ENCODE data around the gene RNF214. TPM values are rescaled to one million over a fixed set of nuclear protein-coding genes. Genes with fewer than 3 reads are reported as not detected.

The RNF214 gene
- polyA plus RNA-seq, 1 experiment, result 15.1 TPM

DNA sequence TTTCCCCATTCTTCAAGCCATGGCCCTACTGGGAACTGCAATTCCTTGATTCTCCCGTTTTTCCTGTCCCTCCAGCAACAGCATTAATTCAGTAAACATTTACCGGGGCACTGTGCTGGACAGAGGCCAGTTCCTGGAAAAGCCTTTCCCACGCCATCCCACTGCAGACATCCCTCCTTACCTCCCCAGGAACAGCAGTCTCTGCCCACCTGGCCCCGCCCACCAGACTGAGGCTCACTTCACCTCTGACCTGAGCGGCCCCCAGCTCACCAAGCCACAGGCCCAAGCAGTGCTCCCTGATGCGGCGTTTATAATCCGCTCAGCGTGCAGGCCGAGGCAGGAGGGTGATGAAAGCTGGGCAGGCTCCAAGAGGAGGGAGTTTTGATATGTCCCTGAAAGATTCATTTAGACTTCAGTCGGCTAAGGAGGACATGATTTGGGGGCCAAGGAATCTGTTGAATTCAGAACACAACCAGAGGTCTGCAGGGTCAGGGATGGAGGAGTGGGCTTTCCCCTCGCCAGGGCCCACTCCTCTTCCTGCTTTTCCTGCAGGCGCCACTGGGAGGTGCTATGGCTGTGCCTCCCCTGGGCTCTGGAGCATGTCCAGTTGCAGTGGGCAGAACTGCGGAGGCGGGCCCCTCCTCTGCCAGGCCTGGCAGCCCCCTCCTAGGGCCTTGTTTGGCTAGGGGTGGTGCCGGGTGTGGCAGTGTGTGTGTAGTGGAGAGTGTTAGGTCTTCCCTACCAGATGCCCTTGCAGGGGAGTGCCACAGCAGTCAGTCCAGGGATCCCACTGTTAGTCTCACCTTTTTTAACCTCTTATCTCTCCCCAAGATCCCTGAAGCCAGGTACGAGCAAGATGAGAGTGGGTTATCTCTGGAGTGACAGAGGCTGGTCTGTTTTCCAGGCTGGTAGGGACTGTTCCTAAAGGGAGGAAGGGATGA, 34.7 kb upstream of the RNF214 start:
- Histone ChIP-seq H3K4me3 (ENCODE audit: low read depth, low read length) (peak overlapping the region; percentile 88), H3K9me3 (ENCODE audit: control insufficient read depth, insufficient read depth, low read length) (no peaks in the 10 kb centered on the region; the same call in 1 of the 2 replicates), H3K27me3 (ENCODE audit: control insufficient read depth, insufficient read depth, low read length) (no peaks in the 10 kb centered on the region), H3K27ac (ENCODE audit: low read depth, low read length) (peak overlapping the region; percentile 96)
- ChIA-PET POLR2A (interaction anchor here (0.6 to 2.4 kb wide), 5 partner anchors 9 to 24 kb away, joined by 3 to 15 read pairs (median 3); no protein-coding TSS in a partner anchor), CTCF (interaction anchor here (0.6 to 2.9 kb wide), 10 partner anchors 13 to 34 kb away, joined by 3 to 11 read pairs (median 4); partner anchors contain the start of gene SIDT2)
- DNase-seq (ENCODE audit: low read depth, low spot score), result no peak
- peak; percentile 70 for TF ChIP-seq CTCF (IDR thresholded peaks at IDR 0.05; ENCODE audit: low read depth, low read length)

- TF ChIP-seq CTCF (IDR thresholded peaks at IDR 0.05; ENCODE audit: low read depth, low read length), result no peak
- H3K27ac ChIP-seq (ENCODE audit: low read depth, low read length), result peak overlapping the region; percentile 96
- peak overlapping the region; percentile 88 for H3K4me3 ChIP-seq (ENCODE audit: low read depth, low read length)
- DNase-seq (ENCODE audit: low read depth, low spot score), result no peak
- H3K27me3 ChIP-seq (ENCODE audit: control insufficient read depth, insufficient read depth, low read length), result no peaks in the 10 kb centered on the region
- ChIA-PET CTCF (interaction anchor here (0.9 to 2.0 kb wide), 4 partner anchors 24 to 30 kb away, joined by 3 to 4 read pairs (median 3); no protein-coding TSS in a partner anchor), POLR2A (interaction anchor here (0.6 to 2.4 kb wide), 4 partner anchors 15 to 60 kb away, joined by 3 to 15 read pairs (median 5); no protein-coding TSS in a partner anchor)
- H3K9me3 ChIP-seq (ENCODE audit: control insufficient read depth, insufficient read depth, low read length), result no peaks in the 10 kb centered on the region; the same call in 1 of the 2 replicates
Measured at GRCh38 chr11:117198613-117199012, 33.9 kb upstream of the RNF214 start.

GRCh38 chr11:117199053-117199915, 33.2 kb upstream of the RNF214 start, which contains the start of gene TAGLN:
Gene TAGLN (plus strand): TSS chr11:117199370. CDS start chr11:117203014, 3,644 bp downstream.
- CTCF ChIA-PET, result interaction anchor here (0.6 to 2.0 kb wide), 4 partner anchors 23 to 29 kb away, joined by 3 to 4 read pairs (median 4); no protein-coding TSS in a partner anchor
- H3K4me3 ChIP-seq (ENCODE audit: low read depth, low read length), result peak within 1 kb of the TSS; percentile 88
- TF ChIP-seq CTCF (IDR thresholded peaks at IDR 0.05; ENCODE audit: low read depth, low read length), result no peak
- peak; percentile 91 for DNase-seq (ENCODE audit: low read depth, low spot score)
- no peaks in the 10 kb centered on the region; the same call in 1 of the 2 replicates for H3K9me3 ChIP-seq (ENCODE audit: control insufficient read depth, insufficient read depth, low read length)
- H3K27ac ChIP-seq (ENCODE audit: low read depth, low read length), result peak within 1 kb of the TSS; percentile 96
- H3K27me3 ChIP-seq (ENCODE audit: control insufficient read depth, insufficient read depth, low read length), result no peaks in the 10 kb centered on the region
- POLR2A ChIA-PET, result interaction anchor here (0.6 to 2.6 kb wide), 6 partner anchors 19 to 61 kb away, joined by 4 to 15 read pairs (median 6); partner anchors contain the start of genes PAFAH1B2 and SIDT2

DNA sequence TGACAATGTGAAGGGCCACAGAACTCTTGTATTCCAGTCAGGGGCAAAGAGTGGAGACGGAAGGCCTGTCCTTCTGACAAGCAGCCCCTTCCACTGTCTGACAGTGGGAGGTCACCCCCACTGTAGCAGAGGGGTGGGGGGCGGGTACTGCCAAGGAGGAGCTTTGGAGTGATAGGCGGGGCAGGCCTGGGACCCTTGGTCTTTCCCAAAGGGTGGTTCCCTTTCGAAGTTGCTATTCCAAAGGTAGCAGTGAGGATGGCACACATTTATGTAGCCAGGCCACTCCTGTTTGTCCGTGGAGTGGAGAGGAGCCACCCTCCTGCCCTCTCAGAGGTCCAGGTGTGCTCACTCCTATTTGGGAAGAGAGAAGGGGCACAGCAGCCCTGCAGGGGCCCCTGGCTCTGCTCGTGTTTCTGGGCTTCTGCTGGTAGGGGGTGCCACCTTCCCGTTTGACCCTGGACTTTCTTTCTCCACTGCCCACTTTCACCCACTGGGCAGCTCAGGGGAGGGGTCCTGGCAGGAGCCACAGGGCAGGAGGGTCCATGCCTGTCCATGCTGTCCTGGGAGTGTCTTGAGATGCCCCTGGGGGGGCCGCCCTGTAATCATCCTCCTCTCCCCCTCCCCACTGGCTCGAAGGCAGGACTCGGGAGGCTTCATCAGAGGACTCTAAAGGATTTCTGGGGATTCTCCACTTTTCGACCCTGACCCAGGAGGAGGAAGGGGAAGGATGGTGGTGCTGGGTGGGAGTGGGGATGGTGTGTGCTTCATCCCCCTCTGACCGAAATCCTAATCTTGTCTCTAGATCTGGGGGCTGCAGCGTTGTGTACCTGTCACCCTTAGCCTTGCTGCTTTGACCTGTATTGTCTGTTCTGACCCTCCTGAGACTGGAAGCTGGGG, 32.3 kb upstream of the RNF214 start:
- CTCF ChIA-PET, result interaction anchor here (0.6 to 1.3 kb wide), 2 partner anchors 19 to 30 kb away, joined by 3 to 4 read pairs; no protein-coding TSS in a partner anchor
- Histone ChIP-seq H3K9me3 (ENCODE audit: control insufficient read depth, insufficient read depth, low read length) (no peaks in the 10 kb centered on the region; the same call in 1 of the 2 replicates), H3K27me3 (ENCODE audit: control insufficient read depth, insufficient read depth, low read length) (no peaks in the 10 kb centered on the region), H3K27ac (ENCODE audit: low read depth, low read length) (peak overlapping the region; percentile 96), H3K4me3 (ENCODE audit: low read depth, low read length) (peak overlapping the region; percentile 88)
- TF ChIP-seq CTCF (IDR thresholded peaks at IDR 0.05; ENCODE audit: low read depth, low read length), result no peak
- POLR2A ChIA-PET, result interaction anchor here (0.6 to 2.6 kb wide), 7 partner anchors 11 to 56 kb away, joined by 3 to 15 read pairs (median 7); partner anchors contain the start of genes PAFAH1B2, PCSK7 and SIDT2
- no peak for DNase-seq (ENCODE audit: low read depth, low spot score)

Data from AG04450 (cell line).